GM23338 (cell line): Measurements from ENCODE around the gene CDC14B. TPM values are rescaled to one million over a fixed set of nuclear protein-coding genes. Genes with fewer than 3 reads are reported as not detected.

Experiments
- ATAC-seq: fragments of 200-7000 bp; cut with Tn5 transposase; 3 replicates; pipeline ENCODE4 v1.9.1; 2020
- DNase-seq: peaks from one replicate; pipeline ENCODE4 v3.0.0-alpha.2; 2015; ENCODE audit warnings: low spot score
- H2AFZ ChIP-seq: fragments of 200-600 bp; sonication (generic); 2 replicates; pipeline ENCODE4 v1.8.0; 2016; ENCODE audit warnings: antibody characterized with exemption, mild to moderate bottlenecking, moderate library complexity
- H3F3A ChIP-seq: fragments of 200-600 bp; sonication (generic); replicated peaks from 2 replicates; pipeline ENCODE4 v1.8.0; 2017; ENCODE audit warnings: antibody characterized with exemption, mixed run types, low read depth
- H3K27ac ChIP-seq: fragments of 200-600 bp; sonication (generic); 2 replicates; pipeline ENCODE4 v1.6.1; 2016; ENCODE audit warnings: low read depth
- H3K27me3 ChIP-seq: fragments of 200-600 bp; sonication (generic); 2 replicates; pipeline ENCODE4 v1.8.0; 2016; ENCODE audit warnings: mild to moderate bottlenecking, mixed run types, moderate library complexity; ENCODE audit not compliant: insufficient read depth
- H3K36me3 ChIP-seq: fragments of 200-600 bp; sonication (generic); 2 replicates; pipeline ENCODE4 v1.8.0; 2016; ENCODE audit warnings: mild to moderate bottlenecking; ENCODE audit not compliant: insufficient read depth
- H3K4me1 ChIP-seq: fragments of 200-600 bp; sonication (generic); 2 replicates; pipeline ENCODE4 v1.8.0; 2016; ENCODE audit warnings: mild to moderate bottlenecking, moderate library complexity; ENCODE audit not compliant: insufficient read depth
- H3K4me2 ChIP-seq: fragments of 200-600 bp; sonication (generic); 2 replicates; pipeline ENCODE4 v1.7.1; 2017; ENCODE audit warnings: mixed run types
- H3K4me3 ChIP-seq: fragments of 200-600 bp; sonication (generic); 2 replicates; pipeline ENCODE4 v1.6.1; 2016; ENCODE audit warnings: mixed run types
- H3K79me2 ChIP-seq: fragments of 200-600 bp; sonication (generic); replicated peaks from 2 replicates; pipeline ENCODE4 v1.8.0; 2017; ENCODE audit warnings: mild to moderate bottlenecking; ENCODE audit not compliant: insufficient read depth
- H3K9me2 ChIP-seq: fragments of 200-600 bp; sonication (generic); 2 replicates; pipeline ENCODE4 v1.8.0; 2017; ENCODE audit not compliant: insufficient read depth
- H4K20me1 ChIP-seq: fragments of 200-600 bp; sonication (generic); replicated peaks from 2 replicates; pipeline ENCODE4 v1.8.0; 2017; ENCODE audit warnings: mild to moderate bottlenecking; ENCODE audit not compliant: insufficient read depth
- H3K27ac Mint-ChIP-seq: 2 replicates; pipeline ENCODE4 v1.8.0; 2020; ENCODE audit warnings: inconsistent platforms, mild to moderate bottlenecking, moderate library complexity, mixed read lengths
- H3K27me3 Mint-ChIP-seq: 3 replicates; pipeline ENCODE4 v1.8.0; 2022; ENCODE audit warnings: low read depth, mild to moderate bottlenecking, moderate library complexity, mixed read lengths, inconsistent platforms; ENCODE audit not compliant: insufficient read depth, poor library complexity
- H3K36me3 Mint-ChIP-seq: 3 replicates; pipeline ENCODE4 v1.8.0; 2021; ENCODE audit warnings: low read depth, mild to moderate bottlenecking, inconsistent platforms, moderate library complexity, mixed read lengths
- H3K4me1 Mint-ChIP-seq: 3 replicates; pipeline ENCODE4 v1.8.0; 2020; ENCODE audit warnings: mild to moderate bottlenecking, inconsistent platforms, mixed read lengths
- H3K4me3 Mint-ChIP-seq: 3 replicates; pipeline ENCODE4 v1.8.0; 2021; ENCODE audit warnings: moderate library complexity, mild to moderate bottlenecking, inconsistent platforms, mixed read lengths
- H3K9me3 Mint-ChIP-seq: 3 replicates; pipeline ENCODE4 v1.8.0; 2020; ENCODE audit warnings: moderate library complexity, mild to moderate bottlenecking, inconsistent platforms, mixed read lengths
- CREB1 ChIP-seq: fragments of 250-450 bp; sonication (Bioruptor Pico); IDR thresholded peaks from 2 replicates; pipeline ENCODE4 v1.5.0; 2020; ENCODE audit warnings: low read depth, mild to moderate bottlenecking, moderate library complexity
- CTCF ChIP-seq, 2 experiments: fragments of 200-600 bp in 1 of 2; sonication (generic) in 1 of 2; conservative IDR thresholded peaks; 2 replicates each; pipeline versions ENCODE4 v1.5.1 to v1.6.1; 2016 to 2017; ENCODE audit warnings: antibody characterized with exemption in 2 of 2, low read depth in 2 of 2, mild to moderate bottlenecking in 2 of 2, moderate library complexity in 1 of 2
- ETS1 ChIP-seq: IDR thresholded peaks from 2 replicates; pipeline ENCODE4 v1.6.1; 2016; ENCODE audit warnings: antibody characterized with exemption
- EZH2 ChIP-seq: fragments of 200-600 bp; sonication (generic); IDR thresholded peaks from one replicate; pipeline ENCODE4 v1.8.0; 2017; ENCODE audit warnings: antibody characterized with exemption, mild to moderate bottlenecking, low read depth; ENCODE audit not compliant: unreplicated experiment
- EZH2phosphoT487 ChIP-seq: fragments of 200-600 bp; sonication (generic); IDR thresholded peaks from one replicate; pipeline ENCODE4 v1.8.1; 2018; ENCODE audit warnings: antibody characterized with exemption; ENCODE audit not compliant: unreplicated experiment
- JUNB ChIP-seq: IDR thresholded peaks from one replicate; pipeline ENCODE4 v1.6.1; 2016; ENCODE audit warnings: antibody characterized with exemption; ENCODE audit not compliant: unreplicated experiment
- POLR2AphosphoS5 ChIP-seq: IDR thresholded peaks from 2 replicates; pipeline ENCODE4 v1.6.1; 2016; ENCODE audit warnings: antibody characterized with exemption, low read depth
- REST ChIP-seq: IDR thresholded peaks from one replicate; pipeline ENCODE4 v1.6.1; 2018; ENCODE audit warnings: antibody characterized with exemption; ENCODE audit not compliant: unreplicated experiment
- STAT1 ChIP-seq: IDR thresholded peaks from one replicate; pipeline ENCODE4 v1.6.1; 2016; ENCODE audit warnings: antibody characterized with exemption; ENCODE audit not compliant: unreplicated experiment
- ZNF114 ChIP-seq: fragments of 250-450 bp; sonication (Bioruptor Pico); IDR thresholded peaks from 2 replicates; pipeline ENCODE4 v1.5.0; 2020; ENCODE audit warnings: mild to moderate bottlenecking, moderate library complexity
- ZNF331 ChIP-seq: fragments of 250-450 bp; sonication (Bioruptor Pico); IDR thresholded peaks from 2 replicates; pipeline ENCODE4 v1.5.0; 2020; ENCODE audit warnings: low read depth, mild to moderate bottlenecking, moderate library complexity
- ZNF462 ChIP-seq: fragments of 250-450 bp; sonication (Bioruptor Pico); IDR thresholded peaks from 2 replicates; pipeline ENCODE4 v1.5.0; 2020; ENCODE audit warnings: mild to moderate bottlenecking, moderate library complexity
- polyA plus RNA-seq: library from polyadenylated mRNA; unstranded; fragments of >200 nt; fragmentation: Nextera tagmentation; extraction: Ambion mirVana; gene quantifications from 2 replicates; pipeline ENCODE4 v1.2.1, GENCODE V29; 2016
- total RNA-seq: library from RNA; depleted of rRNA; stranded (reverse); fragments of >200 nt; shearing (Covaris generic); gene quantifications from 2 replicates; pipeline ENCODE4 v1.2.3, GENCODE V29; 2014

CDC14B gene
- total and polyA plus RNA-seq, 2 experiments from 2014 or later, result 12.2 to 52.1 TPM

- Histone ChIP-seq H3K4me3 (no peak overlapping the region), H3K27ac (no peak overlapping the region), H3K4me1 (peaks cover 20% of the 10 kb centered on the region), H3F3A (no peaks in the 10 kb centered on the region), H2AFZ (no peak overlapping the region), H3K36me3 (no peaks in the 10 kb centered on the region), H3K27me3 (no peaks in the 10 kb centered on the region), H3K9me2 (no peaks in the 10 kb centered on the region), H3K79me2 (no peaks in the 10 kb centered on the region), H3K4me2 (no peak overlapping the region), H4K20me1 (no peaks in the 10 kb centered on the region)
- peak; percentile 19; the same call in 1 of the 3 replicates for ATAC-seq
- TF ChIP-seq CREB1 (CRISPR knock-in tag) (no peak), POLR2AphosphoS5 (no peak), CTCF (conservative IDR thresholded peaks at IDR 0.05; ENCODE audit: low read depth in 2 of 2) (no peak), ZNF331 (no peak), STAT1 (no peak), REST (no peak), EZH2phosphoT487 (no peak), ZNF462 (no peak), EZH2 (no peak), ETS1 (no peak), ZNF114 (no peak), JUNB (no peak)
- Mint-ChIP-seq H3K4me3 (no peak overlapping the region), H3K4me1 (peaks cover 32% of the 10 kb centered on the region), H3K27me3 (no peaks in the 10 kb centered on the region), H3K36me3 (peaks cover 5% of the 10 kb centered on the region; the same call in 1 of the 3 replicates), H3K27ac (no peak overlapping the region), H3K9me3 (no peaks in the 10 kb centered on the region)
- DNase-seq, result no peak
Observed at GRCh38 chr9:96554801-96555566, 64.7 kb downstream of the CDC14B start.
